GM12878 (cell line): Measurements from ENCODE around the gene ITGA4. TPM values are rescaled to one million over a fixed set of nuclear protein-coding genes. Genes with fewer than 3 reads are reported as not detected.

Source experiments
- ATAC-seq: fragments of 200-7000 bp; cut with Tn5 transposase; 3 replicates; pipeline ENCODE4 v1.9.1; 2020; ENCODE audit warnings: mild to moderate bottlenecking, moderate library complexity
- BruUV-seq: library from RNA; stranded (reverse); fragments of 400-500 nt; replicated peaks from 2 replicates; lab custom pipeline; 2021; lab: Mats Ljungman, UMichigan
- CTCF ChIA-PET: fragments of 300-600 bp; sonication (Branson Sonifier 250); formaldehyde crosslinking; extraction: SDS; loops from one replicate; lab custom pipeline; 2021; ENCODE audit warnings: inconsistent platforms; lab: Yijun Ruan, JAX
- POLR2A ChIA-PET: fragments of 350-600 bp; formaldehyde crosslinking; extraction: SDS; loops from one replicate; lab custom pipeline; 2021; ENCODE audit warnings: inconsistent platforms; lab: Charles Lee
- RAD21 ChIA-PET: fragments of 300-600 bp; sonication (Branson Sonifier 250); formaldehyde crosslinking; loops from one replicate; lab custom pipeline; 2023; ENCODE audit warnings: antibody characterized with exemption; ENCODE audit not compliant: unreplicated experiment; lab: Charles Lee
- SMC1A ChIA-PET: fragments of 300-600 bp; sonication (Branson Sonifier 250); formaldehyde crosslinking; loops from one replicate; lab custom pipeline; 2023; ENCODE audit not compliant: unreplicated experiment, uncharacterized antibody; lab: Charles Lee
- DNase-seq: peaks from one replicate; pipeline ENCODE4 v3.0.0-alpha.2; 2011; ENCODE audit warnings: low read depth, low spot score
- FAIRE-seq: peaks from 3 replicates; lab custom pipeline; 2011; peaks lifted over from hg19 to GRCh38; lab: Jason Lieb, UNC
- H2AFZ ChIP-seq: 2 replicates; pipeline ENCODE4 v1.6.0; 2011; ENCODE audit warnings: low read depth, low read length, control low read depth; ENCODE audit not compliant: control insufficient read depth
- H3K27ac ChIP-seq: 2 replicates; pipeline ENCODE4 v1.5.1; 2011; ENCODE audit warnings: control low read depth; ENCODE audit not compliant: control insufficient read depth, insufficient read depth
- H3K27me3 ChIP-seq, 2 experiments: replicated peaks in 1 of 2; 2 replicates each; pipeline versions ENCODE4 v1.6.0 to v1.6.1; 2011; ENCODE audit warnings: low read length in 1 of 2; ENCODE audit not compliant: control insufficient read depth in 2 of 2, insufficient read depth in 2 of 2
- H3K36me3 ChIP-seq, 2 experiments: 2 replicates each; pipeline ENCODE4 v1.5.1; 2011; ENCODE audit warnings: low read length in 1 of 2; ENCODE audit not compliant: control insufficient read depth in 2 of 2, insufficient read depth in 2 of 2
- H3K4me1 ChIP-seq: 2 replicates; pipeline ENCODE4 v1.6.1; 2011; ENCODE audit warnings: mild to moderate bottlenecking, low read length, moderate library complexity, mixed read lengths; ENCODE audit not compliant: control insufficient read depth, insufficient read depth
- H3K4me2 ChIP-seq: 2 replicates; pipeline ENCODE4 v1.6.0; 2011; ENCODE audit warnings: control low read depth; ENCODE audit not compliant: control insufficient read depth, insufficient read depth
- H3K4me3 ChIP-seq: fragments of 200-600 bp; sonication (generic); 2 replicates; pipeline ENCODE4 v1.5.1; 2016
- H3K79me2 ChIP-seq: 2 replicates; pipeline ENCODE4 v1.6.0; 2011; ENCODE audit warnings: low read length; ENCODE audit not compliant: control insufficient read depth, insufficient read depth
- H3K9ac ChIP-seq: 2 replicates; pipeline ENCODE4 v1.8.0; 2011; ENCODE audit warnings: low read length, control low read depth, mixed read lengths; ENCODE audit not compliant: control insufficient read depth, insufficient read depth
- H3K9me3 ChIP-seq: replicated peaks from 3 replicates; pipeline ENCODE4 v1.5.1; 2011; ENCODE audit warnings: mild to moderate bottlenecking, low read length; ENCODE audit not compliant: control insufficient read depth, insufficient read depth
- H4K20me1 ChIP-seq: 2 replicates; pipeline ENCODE4 v1.6.0; 2011; ENCODE audit not compliant: control insufficient read depth, insufficient read depth
- ATF3 ChIP-seq: IDR thresholded peaks from 2 replicates; pipeline ENCODE4 v1.6.1; 2011; ENCODE audit warnings: low read depth, mild to moderate bottlenecking, low read length, moderate library complexity, borderline replicate concordance; ENCODE audit errors: extremely low read depth
- BACH1 ChIP-seq: fragments of 450-650 bp; IDR thresholded peaks from 2 replicates; pipeline ENCODE4 v1.6.1; 2017; ENCODE audit warnings: mild to moderate bottlenecking, borderline replicate concordance
- CBX5 ChIP-seq: sonication (generic); IDR thresholded peaks from 2 replicates; pipeline ENCODE4 v1.6.1; 2016; ENCODE audit warnings: low read depth, moderate library complexity, mild to moderate bottlenecking, inconsistent platforms
- FOS ChIP-seq: IDR thresholded peaks from 3 replicates; pipeline ENCODE4 v1.6.1; 2011; ENCODE audit warnings: borderline replicate concordance; ENCODE audit not compliant: insufficient read length; ENCODE audit errors: extremely low read depth
- FOXK2 ChIP-seq: fragments of 450-650 bp; IDR thresholded peaks from 2 replicates; pipeline ENCODE4 v1.6.1; 2017; ENCODE audit warnings: mild to moderate bottlenecking, moderate library complexity
- GATAD2B ChIP-seq: fragments of 450-650 bp; conservative IDR thresholded peaks from 2 replicates; pipeline ENCODE4 v1.6.1; 2017; ENCODE audit warnings: low read depth, mild to moderate bottlenecking, moderate library complexity
- IRF3 ChIP-seq: fragments of 450-650 bp; IDR thresholded peaks from 2 replicates; pipeline ENCODE4 v1.6.1; 2014; ENCODE audit warnings: mild to moderate bottlenecking
- RAD51 ChIP-seq: fragments of 450-650 bp; IDR thresholded peaks from 2 replicates; pipeline ENCODE4 v1.6.1; 2016; ENCODE audit warnings: moderate library complexity, mild to moderate bottlenecking, inconsistent platforms
- RFX5 ChIP-seq: IDR thresholded peaks from 2 replicates; pipeline ENCODE4 v1.6.1; 2011; ENCODE audit warnings: low read depth, low read length, improper control_type of control experiment
- SREBF2 ChIP-seq: IDR thresholded peaks from 2 replicates; pipeline ENCODE4 v1.6.1; 2012; ENCODE audit warnings: mild to moderate bottlenecking, low read length
- TCF12 ChIP-seq: IDR thresholded peaks from 2 replicates; pipeline ENCODE4 v1.6.1; 2011; ENCODE audit warnings: low read depth, mild to moderate bottlenecking, low read length
- WRNIP1 ChIP-seq: IDR thresholded peaks from 2 replicates; pipeline ENCODE4 v1.6.1; 2011; ENCODE audit warnings: low read depth, low read length, improper control_type of control experiment, borderline replicate concordance
- WGBS: methylation state at CpG from one replicate; pipeline ENCODE4 v1.1.6; 2016; ENCODE audit warnings: low lambda C conversion rate; ENCODE audit not compliant: insufficient replicate concordance, insufficient coverage; ENCODE audit errors: missing lambda C conversion rate; 5-methylcytosine and 5-hydroxymethylcytosine counted together
- in situ Hi-C: fragments of 300-500 bp; cut with MboI; formaldehyde crosslinking; loops from 9 replicates; pipeline ENCODE4 v1.14.3; 2018; ENCODE audit warnings: mixed read lengths
- intact Hi-C: fragments of 100-400 bp; cut with micrococcal nuclease; formaldehyde crosslinking; loops from one replicate; pipeline ENCODE4 v1.14.2; 2022; ENCODE audit not compliant: unreplicated experiment
- polyA plus RNA-seq, 11 experiments: library from polyadenylated mRNA; depleted of rRNA in 4 of 11; unstranded in 6 of 11; stranded (reverse) in 5 of 11; fragments of >200 nt; fragmentation: Nextera tagmentation in 4 of 11; fragmentation: Illumina TruSeq in 1 of 11; extraction: Ambion mirVana in 4 of 11; extraction: Trizol in 1 of 11; gene quantifications; 1 replicate in 1 of 11; 2 replicates in 10 of 11; pipeline versions ENCODE4 v1.2.1 to v1.2.3, GENCODE V29; 2011 to 2016; ENCODE audit warnings: inconsistent platforms in 2 of 11, missing spikeins in 2 of 11, low read depth in 1 of 11
- total RNA-seq, 4 experiments: library from RNA; depleted of rRNA in 3 of 4; stranded (reverse); fragments of >200 nt in 3 of 4; fragmentation: Illumina TruSeq in 1 of 4; extraction: Trizol in 1 of 4; gene quantifications; 2 replicates each; pipeline versions ENCODE4 v1.2.1 to v1.2.3, GENCODE V29; 2013 to 2021
- TF ChIP-seq, protein P1 (sequence below): IDR thresholded peaks from 2 replicates; pipeline ENCODE4 v1.6.1; 2011; ENCODE audit warnings: low read depth, low read length, improper control_type of control experiment, borderline replicate concordance

ITGA4 gene
- total and polyA plus RNA-seq, 10 of the 15 experiments (the other 5 are each of a cell fraction or from before 2014, with no cell fraction given), result 12.4 to 87.9 (median 63.5) TPM

DNA sequence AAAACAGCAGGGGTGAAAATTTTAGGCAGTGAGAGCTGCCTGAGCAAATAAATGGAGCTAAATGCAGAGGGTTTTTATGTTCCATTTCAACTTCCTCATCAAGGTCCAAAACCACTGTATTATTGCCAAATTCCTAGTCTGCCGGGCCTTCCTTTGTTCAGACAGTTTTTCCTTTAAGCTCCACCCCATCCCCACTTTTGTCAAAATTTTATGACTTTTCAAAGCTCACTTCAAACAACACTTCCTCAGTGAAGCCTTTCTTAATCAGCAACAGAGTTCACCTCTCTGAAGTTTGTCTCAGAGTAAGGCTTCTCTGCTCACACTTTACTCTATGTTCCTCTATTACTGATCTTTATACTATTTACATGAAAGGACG is 118.5 kb downstream of the ITGA4 start:
- 33% methylated on average over 2 of the region's 2 CpGs for WGBS
- no peak overlapping the region for H2AFZ ChIP-seq
- ChIA-PET POLR2A (interaction anchor here (1.1 kb wide), 1 partner anchor 11 kb away, joined by 3 read pairs; no protein-coding TSS in a partner anchor), SMC1A (interaction anchor here (0.8 to 11.5 kb wide), 15 partner anchors 8 to 328 kb away, joined by 3 to 337 read pairs (median 3); no protein-coding TSS in a partner anchor), CTCF (interaction anchor here (0.6 to 10.3 kb wide), 8 partner anchors 14 to 471 kb away, joined by 3 to 359 read pairs (median 4); no protein-coding TSS in a partner anchor), RAD21 (interaction anchor here (0.7 to 9.0 kb wide), 4 partner anchors 10 to 322 kb away, joined by 3 to 254 read pairs (median 38); no protein-coding TSS in a partner anchor)
- no peaks in the 10 kb centered on the region for H3K4me1 ChIP-seq
- no peaks in the 10 kb centered on the region for H4K20me1 ChIP-seq
- in situ Hi-C loops, result loop anchor here (5.0 kb wide), 1 partner anchor 142 kb away; no protein-coding TSS in a partner anchor
- no peaks in the 10 kb centered on the region for H3K9me3 ChIP-seq
- H3K79me2 ChIP-seq, result no peaks in the 10 kb centered on the region
- TF ChIP-seq FOS (no peak), SREBF2 (no peak), CBX5 (no peak), ATF3 (no peak)
- H3K4me3 ChIP-seq, result no peak overlapping the region
- DNase-seq, result no peak
- H3K36me3 ChIP-seq, result no peaks in the 10 kb centered on the region
- FAIRE-seq, result no peak
- H3K4me2 ChIP-seq, result no peak overlapping the region
- no TSS peak for BruUV-seq
- intact Hi-C loops, result loop anchor here (10.0 kb wide), 1 partner anchor 471 kb away; no protein-coding TSS in a partner anchor
- no peak overlapping the region for H3K27ac ChIP-seq
- no peak for ATAC-seq
- no peak overlapping the region for H3K9ac ChIP-seq
- peaks cover 2 to 3% of the 10 kb centered on the region in 2 experiments; a peak in 2 of 4 replicates for H3K27me3 ChIP-seq

DNA sequence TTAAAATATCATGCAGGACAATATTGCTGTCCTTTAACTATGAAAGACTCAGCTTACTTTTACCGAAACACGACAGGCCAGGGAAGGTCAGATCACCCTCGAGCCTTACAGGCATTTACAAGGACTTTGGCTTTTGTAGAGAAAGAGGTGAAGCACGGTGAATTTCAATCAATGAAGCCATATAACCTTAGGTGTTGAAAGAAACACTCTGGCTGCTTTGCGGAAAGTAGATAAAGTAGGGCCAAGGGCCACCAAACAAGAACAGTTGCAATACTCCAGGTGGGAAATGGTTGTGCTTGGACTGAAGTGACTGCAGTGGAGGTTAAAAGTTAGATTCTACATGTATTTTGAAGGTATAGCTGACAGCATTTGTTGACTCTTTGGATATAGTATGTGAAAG is 119.2 kb downstream of the ITGA4 start:
- intact Hi-C loops, result loop anchor here (10.0 kb wide), 1 partner anchor 472 kb away; no protein-coding TSS in a partner anchor
- SMC1A ChIA-PET, result interaction anchor here (0.7 to 11.5 kb wide), 9 partner anchors 9 to 462 kb away, joined by 3 to 337 read pairs (median 4); no protein-coding TSS in a partner anchor
- TF ChIP-seq CBX5, result no peak
- TF ChIP-seq, protein P1, sequence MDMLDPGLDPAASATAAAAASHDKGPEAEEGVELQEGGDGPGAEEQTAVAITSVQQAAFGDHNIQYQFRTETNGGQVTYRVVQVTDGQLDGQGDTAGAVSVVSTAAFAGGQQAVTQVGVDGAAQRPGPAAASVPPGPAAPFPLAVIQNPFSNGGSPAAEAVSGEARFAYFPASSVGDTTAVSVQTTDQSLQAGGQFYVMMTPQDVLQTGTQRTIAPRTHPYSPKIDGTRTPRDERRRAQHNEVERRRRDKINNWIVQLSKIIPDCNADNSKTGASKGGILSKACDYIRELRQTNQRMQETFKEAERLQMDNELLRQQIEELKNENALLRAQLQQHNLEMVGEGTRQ, result no peak
- TF ChIP-seq GATAD2B, result no peak
- TF ChIP-seq BACH1, result no peak
- no peak for TF ChIP-seq TCF12
- no peak for TF ChIP-seq RFX5
- no peak for TF ChIP-seq IRF3
- TF ChIP-seq FOXK2, result no peak
- no peak for TF ChIP-seq WRNIP1
- no peak for TF ChIP-seq RAD51

More for the DNA sequence above, 119.2 kb downstream of the ITGA4 start:
- in situ Hi-C loops, result loop anchor here (5.0 kb wide), 1 partner anchor 141 kb away; no protein-coding TSS in a partner anchor
- ChIA-PET RAD21 (interaction anchor here (0.9 to 9.0 kb wide), 3 partner anchors 10 to 139 kb away, joined by 3 to 254 read pairs (median 72); no protein-coding TSS in a partner anchor), POLR2A (no interaction called here), CTCF (interaction anchor here (0.6 to 10.3 kb wide), 4 partner anchors 13 to 139 kb away, joined by 3 to 359 read pairs (median 64); no protein-coding TSS in a partner anchor)
- H3K4me3 ChIP-seq, result no peak overlapping the region
- no peak for ATAC-seq
- no peaks in the 10 kb centered on the region for H4K20me1 ChIP-seq
- DNase-seq, result no peak
- no peak overlapping the region for H3K9ac ChIP-seq
- no TSS peak for BruUV-seq
- no peaks in the 10 kb centered on the region for H3K9me3 ChIP-seq
- H3K27ac ChIP-seq, result no peak overlapping the region
- H3K36me3 ChIP-seq, result no peaks in the 10 kb centered on the region
- WGBS, result 60% methylated on average over 5 of the region's 5 CpGs
- H3K79me2 ChIP-seq, result no peaks in the 10 kb centered on the region
- H3K4me2 ChIP-seq, result no peak overlapping the region
- H3K27me3 ChIP-seq, result peaks cover 2 to 3% of the 10 kb centered on the region in 2 experiments; a peak in 2 of 4 replicates
- no peaks in the 10 kb centered on the region for H3K4me1 ChIP-seq
- FAIRE-seq, result no peak
- H2AFZ ChIP-seq, result no peak overlapping the region
